Panc1 (cell line): ENCODE measurements around the gene QKI. TPM values are rescaled to one million over a fixed set of nuclear protein-coding genes. Genes with fewer than 3 reads are reported as not detected.

Experiments
- ATAC-seq: fragments of 200-7000 bp; cut with Tn5 transposase; 2 replicates; pipeline ENCODE4 v1.9.1; 2020; ENCODE audit warnings: mild to moderate bottlenecking, moderate library complexity
- BruUV-seq: library from RNA; stranded (reverse); fragments of 400-500 nt; replicated peaks from 2 replicates; lab custom pipeline; 2021; lab: Mats Ljungman, UMichigan
- CTCF ChIA-PET: fragments of 300-600 bp; sonication (Branson Sonifier 250); formaldehyde crosslinking; loops from one replicate; lab custom pipeline; 2022; ENCODE audit warnings: antibody characterized with exemption; lab: Charles Lee
- POLR2A ChIA-PET: fragments of 300-600 bp; sonication (Branson Sonifier 250); formaldehyde crosslinking; loops from one replicate; lab custom pipeline; 2022; ENCODE audit warnings: antibody characterized with exemption; lab: Charles Lee
- DNase-seq: peaks from one replicate; pipeline ENCODE4 v3.0.0-alpha.2; 2010; ENCODE audit warnings: low read depth, low spot score
- H3K27ac ChIP-seq: 2 replicates; pipeline ENCODE4 v1.5.1; 2011; ENCODE audit warnings: mild to moderate bottlenecking, low read length, inconsistent platforms
- H3K27me3 ChIP-seq: fragments of 200-500 bp; sonication (Bioruptor generic); 2 replicates; pipeline ENCODE4 v1.6.0; 2014; ENCODE audit warnings: low read length, inconsistent platforms; ENCODE audit not compliant: control insufficient read depth, insufficient read depth
- H3K36me3 ChIP-seq: fragments of 200-500 bp; sonication (Bioruptor generic); 2 replicates; pipeline ENCODE4 v1.5.1; 2014; ENCODE audit warnings: inconsistent platforms, mild to moderate bottlenecking, low read length, moderate library complexity; ENCODE audit not compliant: control insufficient read depth, insufficient read depth
- H3K4me1 ChIP-seq: 2 replicates; pipeline ENCODE4 v1.5.1; 2011; ENCODE audit warnings: inconsistent platforms, mild to moderate bottlenecking, low read length, moderate library complexity; ENCODE audit not compliant: control insufficient read depth, insufficient read depth
- H3K4me3 ChIP-seq, 2 experiments: 2 replicates each; pipeline ENCODE4 v1.5.1; 2011 to 2012; ENCODE audit warnings: low read depth in 2 of 2, low read length in 2 of 2, mild to moderate bottlenecking in 2 of 2, inconsistent platforms in 1 of 2, moderate library complexity in 1 of 2
- H3K9me3 ChIP-seq: fragments of 200-500 bp; sonication (Bioruptor generic); 2 replicates; pipeline ENCODE4 v1.5.1; 2014; ENCODE audit warnings: low read depth, mild to moderate bottlenecking, inconsistent platforms, low read length, moderate library complexity; ENCODE audit not compliant: control insufficient read depth, insufficient read depth
- POLR2AphosphoS5 ChIP-seq: IDR thresholded peaks from 2 replicates; pipeline ENCODE4 v1.6.1; 2012; ENCODE audit warnings: mild to moderate bottlenecking, low read depth, low read length, moderate library complexity
- SIN3A ChIP-seq: IDR thresholded peaks from 2 replicates; pipeline ENCODE4 v1.6.1; 2012; ENCODE audit warnings: low read depth, mild to moderate bottlenecking, low read length, moderate library complexity, borderline replicate concordance; ENCODE audit not compliant: insufficient read depth
- TCF7L2 ChIP-seq: IDR thresholded peaks from 2 replicates; pipeline ENCODE4 v1.6.1; 2011; ENCODE audit warnings: mild to moderate bottlenecking, low read depth, low read length, inconsistent platforms
- in situ Hi-C: cut with HindIII; loops from 2 replicates; pipeline ENCODE4 v1.10.0; 2016; ENCODE audit warnings: low sequenced_read_pairs, low pct_unique_long_range_greater_than_20kb
- intact Hi-C: fragments of 100-400 bp; cut with micrococcal nuclease; formaldehyde crosslinking; loops from one replicate; pipeline ENCODE4 v1.10.0; 2022; ENCODE audit not compliant: unreplicated experiment
- total RNA-seq: library from RNA; stranded (reverse); gene quantifications from one replicate; pipeline ENCODE4 v1.2.1, GENCODE V29; 2021; ENCODE audit not compliant: unreplicated experiment
- TF ChIP-seq, protein P1 (sequence below), 2 experiments: IDR thresholded peaks; 2 replicates each; pipeline ENCODE4 v1.6.1; 2011 to 2012; ENCODE audit warnings: low read depth in 2 of 2, control low read depth in 1 of 2, low read length in 1 of 2, mild to moderate bottlenecking in 1 of 2, moderate library complexity in 1 of 2; ENCODE audit not compliant: insufficient read depth in 1 of 2
- TF ChIP-seq, protein P2 (sequence below): fragments of 450-650 bp; IDR thresholded peaks from 2 replicates; pipeline ENCODE4 v1.5.1; 2017; ENCODE audit warnings: mild to moderate bottlenecking

QKI gene
- total RNA-seq, 1 experiment from 2014 or later = 176 TPM

DNA sequence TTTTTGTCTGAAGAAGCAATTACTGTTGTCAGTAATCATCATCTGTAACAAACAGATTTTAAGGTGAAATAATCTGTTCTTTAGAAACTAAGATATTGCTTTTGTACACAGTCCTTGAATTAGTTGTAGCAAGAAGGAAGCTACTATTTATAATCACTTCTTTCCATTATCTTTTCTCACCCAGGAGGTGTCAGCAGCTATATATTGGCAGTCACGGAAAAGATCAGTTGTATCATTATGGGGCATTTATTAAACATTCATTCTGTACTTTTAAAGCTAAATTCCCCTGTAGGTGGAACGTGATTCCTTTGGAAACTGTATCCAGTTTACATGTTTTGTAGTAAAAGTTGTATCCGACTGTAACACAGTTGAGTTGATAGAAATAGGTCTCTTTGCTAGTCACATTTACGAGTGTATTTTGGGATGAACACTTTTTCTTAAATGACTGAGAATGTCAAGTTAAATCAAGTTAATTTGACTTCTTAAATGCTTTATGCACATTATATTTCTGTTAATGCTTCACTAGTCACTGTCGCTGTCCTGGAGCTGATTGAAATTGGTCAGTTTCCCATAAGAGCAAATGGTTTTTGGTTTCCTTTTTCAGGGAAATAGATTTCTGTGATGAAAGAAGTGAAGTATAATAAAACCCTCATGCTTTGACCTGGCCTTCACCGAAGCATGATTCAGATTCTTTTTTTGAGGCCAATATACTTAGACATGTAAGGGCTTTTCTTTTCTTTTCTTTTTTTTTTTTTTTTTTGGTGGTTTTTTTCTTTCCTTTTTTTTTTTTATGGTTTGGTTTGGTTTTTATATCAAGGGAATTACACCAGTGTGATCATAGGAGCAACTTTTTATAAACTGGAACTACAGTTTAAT lies 5.1 kb downstream of the QKI start:
- ChIA-PET POLR2A (no interaction called here), CTCF (interaction anchor here (0.7 kb wide), 1 partner anchor 511 kb away, joined by 3 read pairs; no protein-coding TSS in a partner anchor)
- TF ChIP-seq POLR2AphosphoS5 = no peak
- TF ChIP-seq SIN3A = no peak
- TF ChIP-seq TCF7L2 = no peak
- TF ChIP-seq, protein P1, sequence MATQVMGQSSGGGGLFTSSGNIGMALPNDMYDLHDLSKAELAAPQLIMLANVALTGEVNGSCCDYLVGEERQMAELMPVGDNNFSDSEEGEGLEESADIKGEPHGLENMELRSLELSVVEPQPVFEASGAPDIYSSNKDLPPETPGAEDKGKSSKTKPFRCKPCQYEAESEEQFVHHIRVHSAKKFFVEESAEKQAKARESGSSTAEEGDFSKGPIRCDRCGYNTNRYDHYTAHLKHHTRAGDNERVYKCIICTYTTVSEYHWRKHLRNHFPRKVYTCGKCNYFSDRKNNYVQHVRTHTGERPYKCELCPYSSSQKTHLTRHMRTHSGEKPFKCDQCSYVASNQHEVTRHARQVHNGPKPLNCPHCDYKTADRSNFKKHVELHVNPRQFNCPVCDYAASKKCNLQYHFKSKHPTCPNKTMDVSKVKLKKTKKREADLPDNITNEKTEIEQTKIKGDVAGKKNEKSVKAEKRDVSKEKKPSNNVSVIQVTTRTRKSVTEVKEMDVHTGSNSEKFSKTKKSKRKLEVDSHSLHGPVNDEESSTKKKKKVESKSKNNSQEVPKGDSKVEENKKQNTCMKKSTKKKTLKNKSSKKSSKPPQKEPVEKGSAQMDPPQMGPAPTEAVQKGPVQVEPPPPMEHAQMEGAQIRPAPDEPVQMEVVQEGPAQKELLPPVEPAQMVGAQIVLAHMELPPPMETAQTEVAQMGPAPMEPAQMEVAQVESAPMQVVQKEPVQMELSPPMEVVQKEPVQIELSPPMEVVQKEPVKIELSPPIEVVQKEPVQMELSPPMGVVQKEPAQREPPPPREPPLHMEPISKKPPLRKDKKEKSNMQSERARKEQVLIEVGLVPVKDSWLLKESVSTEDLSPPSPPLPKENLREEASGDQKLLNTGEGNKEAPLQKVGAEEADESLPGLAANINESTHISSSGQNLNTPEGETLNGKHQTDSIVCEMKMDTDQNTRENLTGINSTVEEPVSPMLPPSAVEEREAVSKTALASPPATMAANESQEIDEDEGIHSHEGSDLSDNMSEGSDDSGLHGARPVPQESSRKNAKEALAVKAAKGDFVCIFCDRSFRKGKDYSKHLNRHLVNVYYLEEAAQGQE (IDR thresholded peaks at IDR 0.05; ENCODE audit: insufficient read depth in 1 of 2, low read depth in 2 of 2, low read length in 1 of 2) = no peak
- TF ChIP-seq, protein P2, sequence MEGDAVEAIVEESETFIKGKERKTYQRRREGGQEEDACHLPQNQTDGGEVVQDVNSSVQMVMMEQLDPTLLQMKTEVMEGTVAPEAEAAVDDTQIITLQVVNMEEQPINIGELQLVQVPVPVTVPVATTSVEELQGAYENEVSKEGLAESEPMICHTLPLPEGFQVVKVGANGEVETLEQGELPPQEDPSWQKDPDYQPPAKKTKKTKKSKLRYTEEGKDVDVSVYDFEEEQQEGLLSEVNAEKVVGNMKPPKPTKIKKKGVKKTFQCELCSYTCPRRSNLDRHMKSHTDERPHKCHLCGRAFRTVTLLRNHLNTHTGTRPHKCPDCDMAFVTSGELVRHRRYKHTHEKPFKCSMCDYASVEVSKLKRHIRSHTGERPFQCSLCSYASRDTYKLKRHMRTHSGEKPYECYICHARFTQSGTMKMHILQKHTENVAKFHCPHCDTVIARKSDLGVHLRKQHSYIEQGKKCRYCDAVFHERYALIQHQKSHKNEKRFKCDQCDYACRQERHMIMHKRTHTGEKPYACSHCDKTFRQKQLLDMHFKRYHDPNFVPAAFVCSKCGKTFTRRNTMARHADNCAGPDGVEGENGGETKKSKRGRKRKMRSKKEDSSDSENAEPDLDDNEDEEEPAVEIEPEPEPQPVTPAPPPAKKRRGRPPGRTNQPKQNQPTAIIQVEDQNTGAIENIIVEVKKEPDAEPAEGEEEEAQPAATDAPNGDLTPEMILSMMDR = no peak
- Histone ChIP-seq H3K27me3 (no peaks in the 10 kb centered on the region), H3K9me3 (no peaks in the 10 kb centered on the region), H3K4me1 (peaks cover 46% of the 10 kb centered on the region), H3K36me3 (no peaks in the 10 kb centered on the region; the same call in 1 of the 2 replicates), H3K4me3 (no peak overlapping the region), H3K27ac (no peak overlapping the region)
- no peak for ATAC-seq
- no peak for DNase-seq
- intact Hi-C loops (loop anchor here (5.0 to 10.0 kb wide), 4 partner anchors 133 to 1508 kb away; no protein-coding TSS in a partner anchor), in situ Hi-C loops (no loop called here)
- no TSS peak for BruUV-seq

DNA sequence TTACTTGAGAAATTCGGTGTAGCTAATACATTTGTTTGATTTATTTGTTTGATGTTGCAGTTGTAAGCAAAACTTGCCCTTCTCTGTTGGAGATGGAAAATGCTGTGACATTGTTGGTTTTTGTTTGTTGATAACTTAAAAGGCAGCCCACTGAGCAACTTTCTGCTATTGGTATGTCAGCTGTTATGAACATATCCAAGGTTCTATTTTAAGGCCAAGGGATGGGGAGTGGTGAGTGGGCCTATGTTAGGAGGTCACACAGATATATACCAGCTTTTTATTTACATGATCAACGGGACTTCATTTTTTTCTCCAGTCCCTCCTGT lies 5.7 kb downstream of the QKI start:
- ATAC-seq (no peak), DNase-seq (no peak)
- BruUV-seq = no TSS peak
- in situ Hi-C loops (no loop called here), intact Hi-C loops (loop anchor here (5.0 kb wide), 1 partner anchor 132 kb away; no protein-coding TSS in a partner anchor)
- Histone ChIP-seq H3K27ac (no peak overlapping the region), H3K27me3 (no peaks in the 10 kb centered on the region), H3K4me3 (no peak overlapping the region), H3K4me1 (peaks cover 46% of the 10 kb centered on the region), H3K9me3 (no peaks in the 10 kb centered on the region), H3K36me3 (no peaks in the 10 kb centered on the region; the same call in 1 of the 2 replicates)
- TF ChIP-seq, protein P1 (IDR thresholded peaks at IDR 0.05; ENCODE audit: insufficient read depth in 1 of 2, low read depth in 2 of 2, low read length in 1 of 2) = no peak
- TF ChIP-seq, protein P2 = no peak
- TF ChIP-seq POLR2AphosphoS5 = no peak
- TF ChIP-seq SIN3A = no peak
- no peak for TF ChIP-seq TCF7L2
- ChIA-PET CTCF (no interaction called here), POLR2A (no interaction called here)
